Caki2 (cell line): ENCODE measurements around the gene FRMD4A. TPM values are rescaled to one million over a fixed set of nuclear protein-coding genes. Genes with fewer than 3 reads are reported as not detected.
A peak's percentile ranks its signal among the peaks of the same experiment; 100 is the strongest.

Source experiments
- DNase-seq: peaks from one replicate; pipeline ENCODE4 v3.0.0-alpha.2; 2015; ENCODE audit warnings: low read depth
- in situ Hi-C: cut with HindIII; loops from 2 replicates; pipeline ENCODE4 v1.10.0; 2016; ENCODE audit warnings: low sequenced_read_pairs, low pct_unique_long_range_greater_than_20kb, mixed read lengths
- total RNA-seq: library from RNA; depleted of rRNA; stranded (reverse); fragments of >200 nt; shearing (Covaris generic); gene quantifications from 2 replicates; pipeline ENCODE4 v1.2.3, GENCODE V29; 2014; ENCODE audit warnings: low replicate concordance

The FRMD4A gene
- total RNA-seq, 1 experiment from 2014 or later, result 3.8 TPM

DNA sequence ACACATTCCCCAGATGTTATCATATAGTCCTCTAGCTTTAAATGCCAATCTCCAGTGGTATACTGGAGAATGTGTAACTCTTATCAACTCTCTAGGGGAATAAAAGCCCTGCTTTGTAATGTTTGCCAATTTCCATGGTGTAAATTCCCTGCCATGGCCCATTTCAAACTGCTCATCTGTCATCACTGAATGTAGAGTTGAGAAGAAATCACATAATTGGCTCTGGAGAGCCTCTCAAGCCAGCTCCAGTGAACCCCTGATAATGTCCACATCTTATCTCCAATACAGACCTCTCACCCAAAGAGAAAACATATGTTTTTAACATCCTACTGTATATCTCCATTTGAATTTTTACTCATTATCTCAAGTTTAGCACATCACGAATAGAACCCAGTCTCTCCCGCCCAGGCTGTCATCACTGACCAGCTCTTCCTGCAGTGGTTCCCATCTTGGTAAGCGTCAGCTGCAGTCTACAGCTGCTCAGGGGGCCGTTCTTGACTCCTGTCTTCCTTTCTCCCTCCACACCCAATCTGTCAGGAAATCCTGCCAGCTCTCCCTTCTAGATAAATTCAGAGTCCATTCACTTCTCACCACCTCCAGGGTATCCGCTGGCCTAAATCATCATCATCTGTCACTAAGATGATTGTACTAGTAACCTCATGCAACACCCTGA lies 332.4 kb downstream of the FRMD4A start:
- in situ Hi-C loops, result no loop called here
- no peak for DNase-seq

DNA sequence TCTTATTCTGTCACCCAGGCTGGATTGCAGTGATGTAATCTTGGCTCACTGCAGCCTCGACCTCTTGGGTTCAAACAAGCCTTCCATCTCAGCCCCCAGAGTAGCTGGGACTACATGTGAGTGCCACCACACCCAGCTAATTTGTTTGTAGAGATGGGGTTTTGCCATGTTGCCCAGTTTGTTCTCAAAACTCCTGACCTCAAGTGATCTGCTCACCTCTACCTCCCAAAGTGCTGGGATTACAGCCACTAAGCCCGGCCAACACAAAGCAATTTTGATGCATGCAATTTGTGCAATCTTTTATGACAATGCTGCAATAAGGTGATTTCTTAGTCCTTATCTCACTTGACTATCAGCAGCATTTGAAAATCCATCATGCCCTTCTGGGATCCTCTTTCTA lies 333.1 kb downstream of the FRMD4A start:
- no peak for DNase-seq
- in situ Hi-C loops, result no loop called here

DNA sequence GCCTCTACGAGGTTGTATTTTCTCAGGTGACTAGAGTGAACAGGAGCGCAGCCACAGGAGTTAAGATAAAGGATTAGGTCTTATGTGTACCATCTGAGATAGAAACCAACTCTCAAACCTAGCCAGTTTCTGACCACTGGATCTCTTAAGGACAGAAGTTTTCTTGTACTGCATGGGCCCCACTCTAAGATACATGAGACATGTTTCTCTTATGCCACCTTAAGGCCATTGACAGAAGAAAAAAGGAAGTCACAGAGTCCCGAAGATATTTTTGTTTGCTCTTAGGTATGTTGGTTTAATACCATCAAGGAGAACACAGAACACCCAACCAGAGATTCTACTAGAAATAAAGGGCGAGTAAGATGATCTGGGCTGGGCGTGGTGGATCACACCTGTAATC lies 335.8 kb downstream of the FRMD4A start:
- in situ Hi-C loops, result no loop called here
- DNase-seq, result no peak

DNA sequence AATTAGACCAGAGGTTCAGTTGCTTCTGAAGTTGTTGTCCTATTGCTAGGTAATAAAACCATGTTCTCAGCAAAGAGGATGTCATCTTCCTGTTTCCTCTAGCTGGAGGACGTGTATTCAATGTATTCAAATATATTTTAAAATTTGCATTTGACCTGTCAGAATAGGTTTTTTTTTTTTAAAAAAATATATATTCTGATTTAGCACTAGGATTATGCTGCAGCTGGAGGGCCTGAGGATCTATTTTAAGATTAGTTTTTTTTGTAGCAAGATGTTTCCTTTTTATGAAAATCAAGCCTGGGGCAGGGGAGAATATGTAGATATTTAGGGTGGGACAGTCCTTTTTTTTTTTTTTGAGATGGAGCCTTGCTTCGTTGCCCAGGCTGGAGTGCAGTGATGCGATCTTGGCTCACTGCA lies 337.0 kb downstream of the FRMD4A start:
- in situ Hi-C loops, result no loop called here
- DNase-seq, result no peak

DNA sequence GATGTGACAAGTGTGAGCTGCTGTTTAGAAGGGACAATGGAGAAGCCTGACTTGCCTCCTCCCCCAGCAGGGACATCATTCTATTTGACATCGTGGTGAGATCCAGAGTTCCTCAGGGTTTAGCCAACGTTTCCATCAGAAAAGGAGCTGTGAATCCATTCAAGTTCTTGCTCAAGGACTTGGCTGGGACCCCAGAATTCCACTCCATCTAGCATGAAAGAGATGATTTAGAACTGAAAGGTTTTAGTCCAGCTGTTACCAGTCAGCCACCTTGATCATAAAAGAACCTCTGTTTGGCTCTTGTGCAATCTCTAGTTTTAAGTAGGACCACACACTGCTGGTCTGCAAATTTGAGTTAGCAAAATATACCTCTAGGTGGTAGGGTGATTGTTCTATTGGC lies 337.6 kb downstream of the FRMD4A start:
- DNase-seq, result no peak
- in situ Hi-C loops, result no loop called here

DNA sequence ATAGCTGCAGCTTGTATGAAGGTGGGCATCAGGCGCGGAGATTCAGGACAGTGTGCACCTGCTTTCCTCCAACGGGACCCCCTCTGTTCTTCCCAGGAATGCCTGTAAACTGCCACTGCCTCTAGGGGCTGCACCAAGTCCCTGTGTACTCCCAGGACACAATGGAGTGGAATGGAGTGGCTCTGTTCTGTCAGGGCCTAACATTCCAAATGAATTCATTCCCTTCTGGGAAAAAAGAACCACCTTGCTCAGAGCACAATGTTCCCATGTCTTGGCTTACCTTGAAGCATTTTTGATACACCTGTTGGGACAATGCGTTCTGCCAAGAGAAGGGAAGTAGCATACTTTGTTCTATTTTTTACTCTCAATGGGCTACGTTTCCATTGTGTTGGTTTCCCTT lies 339.4 kb downstream of the FRMD4A start:
- in situ Hi-C loops, result no loop called here
- DNase-seq, result no peak

DNA sequence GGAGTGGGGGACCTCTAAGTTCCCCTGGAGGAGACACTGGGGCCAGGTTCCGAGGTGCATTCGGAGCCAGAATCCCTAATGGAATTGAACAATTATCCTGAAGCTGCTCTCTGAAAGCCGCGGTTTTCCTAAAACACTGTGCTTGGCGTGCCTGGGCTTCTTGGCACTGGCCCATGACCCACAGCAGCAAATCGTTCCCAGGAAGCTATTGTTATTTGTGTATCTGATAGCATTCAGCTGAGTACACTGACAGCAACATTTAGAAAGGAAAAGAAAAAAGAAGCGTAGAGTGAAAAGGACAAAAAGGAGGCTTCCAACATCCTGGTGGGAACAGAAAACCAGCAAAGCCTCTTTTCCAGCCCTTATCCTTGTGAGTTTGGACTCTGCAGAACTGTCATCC lies 339.8 kb downstream of the FRMD4A start:
- in situ Hi-C loops, result no loop called here
- DNase-seq, result no peak

DNA sequence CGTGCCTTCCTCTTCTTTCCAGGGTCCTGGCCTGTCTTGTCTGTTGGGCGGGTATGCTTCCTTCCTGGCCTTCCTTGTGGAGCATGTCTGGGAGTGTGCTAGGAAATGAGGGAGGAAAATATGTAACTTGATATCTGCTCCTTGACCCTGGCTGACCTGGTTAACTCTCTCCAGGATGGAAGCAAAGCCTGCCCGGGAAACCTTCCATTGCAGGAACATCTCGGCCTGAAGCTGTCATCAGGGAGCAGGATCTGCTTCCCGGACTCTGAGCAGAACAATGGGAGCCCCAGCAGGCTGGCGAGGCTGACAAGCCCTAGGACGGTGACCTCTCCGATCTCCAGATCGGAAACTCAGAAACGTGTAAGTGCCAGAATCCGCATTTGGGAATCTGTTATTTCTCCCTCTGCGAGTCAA lies 340.3 kb downstream of the FRMD4A start:
- in situ Hi-C loops, result no loop called here
- DNase-seq, result no peak

DNA sequence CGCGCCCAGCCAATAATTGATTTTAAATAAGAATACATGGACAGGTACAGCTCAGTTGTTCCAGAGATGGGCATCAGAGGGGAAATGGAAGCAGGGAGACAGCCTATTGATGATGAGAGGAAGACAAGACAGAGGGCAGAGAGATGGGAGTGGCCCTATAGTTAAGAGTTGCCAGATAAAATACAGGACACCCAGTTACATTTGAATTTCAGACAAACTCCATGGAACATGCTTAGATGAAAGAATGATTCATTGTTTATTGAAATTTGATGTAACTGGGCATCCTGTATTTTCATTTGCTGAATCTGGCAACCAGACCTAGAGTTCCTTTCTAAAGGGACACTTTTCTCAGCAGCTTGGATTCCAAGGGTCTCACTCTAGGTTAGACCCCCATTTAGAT lies 341.1 kb downstream of the FRMD4A start:
- in situ Hi-C loops, result no loop called here
- DNase-seq, result no peak

DNA sequence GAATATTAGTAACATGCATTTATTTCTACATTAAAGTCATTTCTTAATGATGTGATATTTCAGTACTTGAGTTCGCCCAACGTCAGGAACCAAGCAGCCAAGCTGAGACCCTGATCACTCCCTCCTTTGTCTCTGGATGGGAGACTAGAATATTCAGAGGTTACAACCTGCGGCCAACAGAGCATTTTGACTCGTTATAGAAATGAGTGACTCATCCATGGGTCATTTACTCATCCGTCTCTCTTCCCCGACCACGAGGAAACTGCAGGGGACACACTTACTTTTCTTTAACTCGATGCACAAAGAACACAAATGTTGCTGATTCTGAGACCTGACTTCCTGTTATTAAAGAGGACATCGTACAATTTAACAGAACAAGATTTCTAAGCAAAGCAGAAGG lies 343.3 kb downstream of the FRMD4A start:
- in situ Hi-C loops, result no loop called here
- DNase-seq, result peak; percentile 60

DNA sequence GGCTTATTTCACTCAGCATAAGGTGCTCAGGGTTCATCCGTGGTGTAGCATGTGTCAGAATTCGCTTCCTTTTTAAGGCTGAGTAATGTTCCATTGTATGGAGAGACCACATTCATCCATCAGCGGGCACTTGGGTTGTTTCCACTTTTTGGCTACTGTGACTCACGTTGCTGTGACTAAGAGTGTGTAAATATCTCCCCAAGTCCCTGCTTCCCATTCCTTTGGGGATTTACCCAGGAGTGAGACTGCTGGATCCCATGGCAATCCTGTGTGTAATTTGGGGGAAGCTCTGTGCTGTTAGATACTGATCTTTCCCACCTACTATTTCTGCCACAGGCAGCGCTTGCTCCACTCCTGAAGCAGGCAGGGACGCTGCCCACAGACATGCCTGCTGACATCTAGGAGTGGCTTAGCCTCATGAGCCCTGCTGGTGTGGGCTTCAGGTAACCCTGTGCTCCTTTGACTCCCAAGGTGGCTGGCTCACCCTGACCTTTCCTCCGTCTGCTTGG lies 346.0 kb downstream of the FRMD4A start:
- DNase-seq, result peak; percentile 28
- in situ Hi-C loops, result no loop called here

DNA sequence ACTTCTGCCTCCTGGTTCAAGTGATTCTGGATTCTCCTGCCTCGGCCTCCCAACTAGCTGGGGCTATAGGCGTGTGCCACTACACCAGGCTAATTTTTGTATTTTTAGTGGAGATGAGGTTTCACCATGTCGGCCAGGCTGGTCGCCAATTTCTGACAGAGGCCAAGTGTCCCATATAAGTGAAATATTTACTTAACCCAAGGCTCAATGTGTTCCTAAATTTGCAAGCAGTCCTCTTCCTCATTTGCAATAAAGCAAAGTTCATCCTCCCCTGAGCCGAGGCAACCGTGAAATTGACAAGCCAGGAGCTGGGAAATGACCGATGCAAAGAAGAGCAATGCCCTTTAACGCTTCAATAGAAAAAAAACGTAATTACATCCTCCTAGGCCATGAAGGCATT lies 347.7 kb downstream of the FRMD4A start:
- in situ Hi-C loops, result no loop called here
- DNase-seq, result no peak

DNA sequence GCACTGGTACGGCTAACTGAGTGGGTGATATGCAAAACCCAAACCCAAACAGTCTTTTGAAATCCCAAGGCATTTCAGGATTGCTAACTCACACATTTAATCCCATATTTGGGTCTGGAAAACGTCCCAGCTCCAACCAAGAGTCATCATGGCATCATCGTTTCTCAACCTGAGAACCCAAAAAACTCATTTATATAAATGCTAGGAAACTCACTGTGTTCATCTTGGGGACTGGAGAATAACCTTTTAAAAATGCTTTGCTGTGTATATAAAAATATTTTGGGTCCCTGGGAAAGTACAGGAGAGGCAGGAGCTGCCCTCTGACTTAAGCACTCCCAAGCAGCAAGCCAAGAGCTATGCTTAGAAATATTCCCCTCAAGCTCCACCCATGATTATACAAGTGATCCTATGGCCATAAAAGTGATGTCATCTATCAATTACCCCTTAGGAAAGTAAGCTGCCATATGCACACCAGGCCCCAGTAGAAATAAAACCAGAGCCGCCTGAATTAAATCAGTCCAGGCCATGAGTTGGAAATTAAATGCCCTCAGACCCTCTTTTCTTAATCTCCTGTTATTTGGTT lies 352.1 kb downstream of the FRMD4A start:
- no peak for DNase-seq
- in situ Hi-C loops, result no loop called here

DNA sequence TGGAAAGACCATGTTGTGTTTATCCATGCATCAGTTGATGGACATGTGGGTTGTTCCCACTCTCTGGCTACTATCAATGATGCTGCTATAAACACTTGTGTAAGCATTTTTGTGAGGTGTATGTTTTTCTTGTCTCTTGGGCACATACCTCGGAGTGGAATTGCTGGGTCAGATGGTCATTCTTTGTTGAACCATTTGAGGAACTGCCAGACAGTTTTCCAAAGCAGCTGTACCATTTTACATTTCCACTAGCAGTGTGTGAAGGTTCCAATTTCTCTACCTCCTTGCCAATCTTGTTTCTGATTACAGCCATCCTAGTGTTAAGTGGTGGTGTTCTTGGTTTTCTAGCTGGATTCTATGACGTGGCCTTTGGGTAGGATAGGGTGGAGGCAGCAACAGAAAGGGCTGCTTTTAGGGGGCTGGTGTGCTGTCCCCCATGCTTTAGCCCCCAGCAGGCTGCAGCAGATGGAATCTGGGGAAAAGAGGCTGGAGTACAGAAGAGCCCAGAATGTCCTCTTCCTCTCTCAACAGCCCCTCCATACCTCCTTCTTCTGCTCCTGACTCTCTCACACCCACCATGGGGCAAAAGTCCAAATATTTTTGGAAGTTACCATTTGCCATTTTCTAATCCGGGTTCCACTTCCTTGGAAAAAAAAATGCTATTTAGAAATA lies 352.7 kb downstream of the FRMD4A start:
- in situ Hi-C loops, result no loop called here
- DNase-seq, result no peak

DNA sequence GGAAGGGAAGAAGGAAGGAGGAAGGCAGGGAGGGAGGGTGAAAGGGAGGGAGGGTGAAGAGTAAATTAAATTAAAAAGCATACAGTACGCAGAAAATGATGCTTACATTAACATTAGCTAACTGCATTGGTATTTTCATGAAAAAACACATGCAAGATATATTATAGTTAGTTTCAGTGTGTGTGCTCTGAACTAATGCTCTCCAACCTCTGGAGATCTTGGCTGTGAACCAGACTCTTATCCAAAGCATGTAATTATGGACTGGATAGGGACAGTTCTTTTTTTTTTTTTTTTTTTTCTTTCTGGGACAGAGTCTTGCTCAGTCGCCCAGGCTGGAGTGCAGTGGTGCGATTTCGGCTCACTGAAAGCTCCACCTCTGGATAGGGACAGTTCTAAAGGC lies 357.0 kb downstream of the FRMD4A start:
- in situ Hi-C loops, result no loop called here
- DNase-seq, result no peak

DNA sequence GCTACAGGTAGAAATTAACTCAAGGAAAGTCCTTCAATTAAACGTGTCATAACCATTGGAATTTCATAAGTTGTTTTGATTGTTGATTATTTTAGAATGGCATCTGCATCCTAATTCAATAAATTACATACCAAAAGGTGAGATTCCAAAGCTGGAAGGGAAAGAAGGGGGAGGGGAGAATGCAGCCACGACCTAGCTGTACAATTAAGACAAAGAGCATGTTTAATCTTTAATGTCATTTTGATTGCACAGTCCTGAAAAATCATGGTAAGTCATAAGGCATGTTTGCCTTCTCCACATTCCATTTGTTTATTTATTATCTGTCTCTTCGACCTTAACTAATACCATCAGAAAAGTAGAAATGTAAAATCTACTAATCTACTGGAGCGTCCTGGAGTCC lies 358.1 kb downstream of the FRMD4A start:
- in situ Hi-C loops, result no loop called here
- peak; percentile 17 for DNase-seq

DNA sequence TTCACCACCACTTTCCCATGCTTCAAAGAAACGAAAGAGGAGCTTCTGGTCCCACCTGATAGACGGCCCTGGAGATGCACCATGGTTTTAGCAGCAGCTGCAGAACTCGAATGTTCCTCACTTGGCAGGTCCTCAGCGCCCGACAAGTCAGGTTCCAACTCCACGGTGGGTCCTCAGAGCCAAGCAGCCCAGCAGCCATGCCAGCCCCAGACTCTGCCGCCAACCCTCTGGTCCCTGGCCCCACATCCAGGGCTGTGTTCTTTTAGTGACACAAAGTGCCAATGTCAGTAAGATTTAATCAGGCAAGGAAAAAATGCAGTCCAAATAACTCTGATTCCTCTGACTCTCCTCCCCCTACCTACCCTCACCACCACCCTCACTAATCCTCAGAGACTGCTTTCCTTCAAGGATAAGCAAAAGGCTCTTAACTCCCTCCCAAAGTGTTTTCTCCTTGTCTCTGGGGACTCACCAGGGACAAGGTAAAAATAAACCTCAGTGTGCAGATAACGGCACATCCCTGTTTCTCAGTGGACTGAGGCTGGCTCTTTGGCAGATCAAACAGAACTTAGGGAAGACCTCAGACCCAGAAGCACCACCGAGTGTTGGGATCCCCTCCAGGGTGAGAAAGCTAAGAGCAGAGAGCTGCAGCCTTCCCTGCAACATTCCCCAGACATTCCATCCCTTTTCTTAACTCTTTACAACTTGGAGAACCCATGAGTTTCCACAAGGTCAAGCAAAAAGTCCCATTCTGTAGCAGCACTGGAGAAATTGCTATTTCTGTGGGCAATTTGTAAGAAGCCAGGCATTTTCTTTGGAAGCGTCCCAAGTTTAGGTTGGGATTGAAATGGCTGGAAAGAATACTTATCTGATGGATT lies 358.9 kb downstream of the FRMD4A start:
- in situ Hi-C loops, result no loop called here
- DNase-seq, result no peak

DNA sequence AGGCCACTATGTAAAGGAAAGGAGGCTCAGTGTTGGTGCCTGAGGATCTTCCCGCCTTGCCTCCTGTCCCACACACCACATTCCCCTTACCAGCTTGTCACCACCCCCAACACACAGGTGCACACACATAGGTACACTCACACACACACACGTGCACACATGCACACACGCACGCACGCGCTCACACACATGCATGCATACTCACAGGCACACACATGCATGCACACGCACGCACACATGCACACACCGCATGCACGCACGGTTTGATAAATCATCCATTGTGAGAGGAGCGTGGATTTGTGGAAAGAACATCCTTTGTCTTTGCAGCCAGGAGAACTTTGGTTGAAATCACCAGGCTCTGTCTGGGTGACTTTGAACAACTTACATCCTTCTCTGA lies 359.8 kb downstream of the FRMD4A start:
- no peak for DNase-seq
- in situ Hi-C loops, result no loop called here
